Stomach (tissue), 4 donors: ENCODE results near the gene RAD52.

Experiments
- POLR2A ChIP-seq, 4 donors: fragments of 450-650 bp; IDR thresholded peaks; one replicate each; pipeline ENCODE4 v1.6.1; 2016; ENCODE audit warnings: antibody characterized with exemption in 4 of 4, control low read depth in 2 of 4, mild to moderate bottlenecking in 1 of 4, moderate library complexity in 1 of 4
- POLR2AphosphoS5 ChIP-seq, 3 donors: sonication (generic); formaldehyde crosslinking; IDR thresholded peaks; one replicate each; pipeline ENCODE4 v1.6.1; 2016; ENCODE audit warnings: antibody characterized with exemption in 3 of 3
- TF ChIP-seq, protein P1 (sequence below), 7 experiments: fragments of 450-650 bp in 4 of 7; fragments of 200-600 bp in 3 of 7; sonication (generic) in 3 of 7; IDR thresholded peaks; one replicate each; pipeline ENCODE4 v1.5.1; 2016 to 2019; ENCODE audit warnings: antibody characterized with exemption in 7 of 7, control low read depth in 2 of 7, mild to moderate bottlenecking in 1 of 7

DNA sequence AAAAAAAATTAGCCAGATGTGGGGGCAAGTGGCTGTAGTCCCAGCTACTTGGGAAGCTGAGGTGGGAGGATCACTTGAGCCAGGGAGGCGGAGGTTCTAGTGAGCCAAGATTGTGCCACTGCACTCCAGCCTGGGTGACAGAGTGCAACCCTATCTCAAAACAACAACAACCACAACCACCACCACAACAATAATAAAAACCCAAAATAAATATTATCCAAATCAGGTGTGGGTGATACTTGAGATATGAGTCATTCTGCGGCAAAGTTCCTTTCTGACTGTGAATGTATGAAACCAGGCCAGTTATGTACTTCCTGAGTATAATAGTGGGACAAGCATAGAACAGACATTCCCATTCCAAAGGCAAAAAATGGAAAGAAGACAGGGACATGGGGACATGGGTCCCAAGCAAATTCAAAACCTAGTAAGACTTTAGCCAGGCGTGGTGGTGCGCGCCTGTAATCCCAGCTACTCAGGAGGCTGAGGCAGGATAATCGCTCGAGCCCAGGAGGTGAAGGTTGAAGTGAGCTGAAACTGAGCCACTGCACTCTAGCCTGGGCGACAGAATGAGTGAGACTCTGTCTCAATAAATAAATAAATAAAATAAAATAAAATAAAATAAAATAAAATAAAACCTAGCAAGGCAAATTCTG, 31.8 kb upstream of the RAD52 start:
- TF ChIP-seq, protein P1, sequence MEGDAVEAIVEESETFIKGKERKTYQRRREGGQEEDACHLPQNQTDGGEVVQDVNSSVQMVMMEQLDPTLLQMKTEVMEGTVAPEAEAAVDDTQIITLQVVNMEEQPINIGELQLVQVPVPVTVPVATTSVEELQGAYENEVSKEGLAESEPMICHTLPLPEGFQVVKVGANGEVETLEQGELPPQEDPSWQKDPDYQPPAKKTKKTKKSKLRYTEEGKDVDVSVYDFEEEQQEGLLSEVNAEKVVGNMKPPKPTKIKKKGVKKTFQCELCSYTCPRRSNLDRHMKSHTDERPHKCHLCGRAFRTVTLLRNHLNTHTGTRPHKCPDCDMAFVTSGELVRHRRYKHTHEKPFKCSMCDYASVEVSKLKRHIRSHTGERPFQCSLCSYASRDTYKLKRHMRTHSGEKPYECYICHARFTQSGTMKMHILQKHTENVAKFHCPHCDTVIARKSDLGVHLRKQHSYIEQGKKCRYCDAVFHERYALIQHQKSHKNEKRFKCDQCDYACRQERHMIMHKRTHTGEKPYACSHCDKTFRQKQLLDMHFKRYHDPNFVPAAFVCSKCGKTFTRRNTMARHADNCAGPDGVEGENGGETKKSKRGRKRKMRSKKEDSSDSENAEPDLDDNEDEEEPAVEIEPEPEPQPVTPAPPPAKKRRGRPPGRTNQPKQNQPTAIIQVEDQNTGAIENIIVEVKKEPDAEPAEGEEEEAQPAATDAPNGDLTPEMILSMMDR (IDR thresholded peaks at IDR 0.05): no peak
- TF ChIP-seq POLR2A (IDR thresholded peaks at IDR 0.05): no peak
- TF ChIP-seq POLR2AphosphoS5 (IDR thresholded peaks at IDR 0.05): no peak
